GM19467 (cell line): ENCODE results near the gene DOCK10.

Source experiments
- ATAC-seq: cut with Tn5 transposase; IDR thresholded peaks from one replicate; pipeline ENCODE4 v1.9.1; 2021; ENCODE audit warnings: mild to moderate bottlenecking, moderate library complexity; ENCODE audit not compliant: unreplicated experiment

DOCK10 gene

DNA sequence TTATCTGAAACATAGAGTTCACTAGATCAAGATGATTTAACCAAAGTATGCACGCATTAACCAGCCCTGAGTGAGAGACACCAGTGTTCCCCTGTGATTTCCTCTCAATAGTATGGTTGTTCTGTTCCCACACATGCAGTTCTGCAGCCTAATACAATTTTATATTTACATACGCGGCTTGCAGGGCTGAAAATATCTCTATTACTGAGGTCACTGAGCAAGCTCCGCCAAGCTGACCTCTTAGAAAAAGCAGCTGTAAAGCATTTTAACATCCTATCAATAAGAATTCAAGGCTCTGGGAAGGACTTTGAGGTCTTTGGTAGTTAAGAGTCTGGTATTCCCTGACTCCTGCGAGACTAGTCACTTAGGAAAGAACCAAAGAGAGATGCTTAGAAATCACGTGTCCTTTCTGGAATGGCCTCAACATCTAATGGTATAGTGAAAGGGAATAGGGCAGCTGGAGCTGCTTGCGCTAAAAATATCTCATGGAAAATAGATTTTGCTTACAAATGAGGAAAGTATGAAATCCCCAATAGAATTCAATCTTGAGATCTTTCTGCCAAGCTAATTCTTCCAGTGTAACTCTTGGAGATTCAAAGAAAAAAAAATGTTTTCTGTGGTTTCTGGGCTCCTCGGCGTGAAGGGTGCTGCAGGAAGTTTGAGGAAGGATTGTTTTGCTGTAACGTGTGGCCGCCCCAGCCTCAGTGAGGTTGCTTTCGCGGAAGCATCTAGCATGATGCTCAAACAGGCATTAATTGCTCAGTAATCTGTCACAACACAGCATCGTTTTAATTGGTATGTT, 59.2 kb downstream of the DOCK10 start:
- no peak for ATAC-seq

DNA sequence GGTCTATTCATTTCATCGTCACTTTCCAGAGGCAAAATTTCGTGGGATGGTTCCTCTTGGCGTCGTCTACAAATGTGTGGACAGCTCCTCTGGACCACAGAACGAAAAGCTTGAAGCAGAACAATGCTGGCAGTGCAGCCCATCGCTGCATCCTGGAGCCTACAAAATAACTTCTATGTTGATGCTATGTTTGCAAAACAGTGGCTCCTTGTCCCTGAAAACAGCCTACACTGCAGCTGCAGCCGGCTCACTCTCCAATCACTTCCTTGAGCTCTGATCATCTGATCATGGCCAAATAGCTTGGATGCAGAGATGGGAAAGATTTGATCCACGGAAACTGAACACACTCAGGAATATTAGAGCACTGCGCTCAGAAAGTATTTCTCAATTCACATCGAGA, 60.0 kb downstream of the DOCK10 start:
- ATAC-seq = no peak

DNA sequence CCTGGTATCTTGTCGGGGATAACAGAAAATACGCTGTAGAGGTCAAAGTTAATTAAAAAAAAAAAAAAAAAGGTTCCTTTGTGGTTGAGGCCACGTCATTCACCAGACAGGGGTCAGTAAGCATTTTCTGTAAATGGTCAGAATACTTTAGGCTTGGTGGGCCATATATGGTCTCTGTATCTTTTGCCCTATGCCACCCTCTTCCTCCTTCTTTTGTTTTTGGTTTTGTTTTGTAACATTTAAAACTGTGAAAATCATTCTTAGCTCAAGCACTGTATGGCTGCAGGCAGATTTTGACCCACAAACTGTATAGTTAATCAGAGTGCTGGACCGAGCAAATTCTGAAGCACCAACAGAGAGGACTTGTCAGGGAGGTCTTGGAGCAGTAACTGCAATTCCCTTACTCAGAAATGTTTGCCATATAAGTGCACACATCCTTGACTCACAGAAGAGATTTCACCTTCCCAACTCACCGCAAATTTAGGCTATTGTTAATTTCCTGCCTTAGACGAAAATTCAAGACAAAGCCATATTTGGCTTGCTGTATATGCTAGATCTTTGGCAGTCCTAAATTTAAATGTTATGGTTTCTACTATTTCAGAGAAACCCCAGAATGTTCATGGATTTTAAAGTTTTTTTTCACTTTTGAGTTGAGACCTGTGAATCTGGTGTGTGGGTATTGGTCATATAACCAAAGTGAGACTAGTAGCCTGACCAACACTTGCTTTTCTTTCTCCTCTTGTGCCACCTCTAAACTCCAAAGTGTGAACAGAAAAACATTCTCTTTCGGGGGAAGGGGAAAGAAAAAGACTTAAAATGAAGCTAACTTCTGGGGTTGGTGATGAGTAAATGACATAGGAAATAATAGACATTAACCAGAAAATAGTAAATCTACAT, 65.4 kb downstream of the DOCK10 start:
- ATAC-seq = no peak

DNA sequence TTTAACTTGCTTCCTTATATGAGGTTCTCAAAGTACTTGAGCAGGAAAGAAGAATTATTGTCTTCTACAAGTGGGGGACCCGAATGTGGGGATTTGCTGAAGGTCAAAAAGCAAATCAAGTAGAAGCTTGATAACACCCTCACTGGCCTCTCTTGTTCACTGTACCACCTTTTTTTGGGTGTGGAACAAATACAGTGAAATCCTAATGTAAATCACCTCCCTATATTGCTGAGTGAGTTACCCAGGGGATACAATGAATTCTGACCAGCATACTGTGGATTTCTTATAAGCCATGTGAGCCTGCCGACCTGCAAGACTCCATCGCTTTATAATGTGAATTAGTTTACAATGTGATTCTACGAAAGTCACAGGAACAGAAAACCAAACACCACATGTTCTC, 66.5 kb downstream of the DOCK10 start:
- no peak for ATAC-seq

DNA sequence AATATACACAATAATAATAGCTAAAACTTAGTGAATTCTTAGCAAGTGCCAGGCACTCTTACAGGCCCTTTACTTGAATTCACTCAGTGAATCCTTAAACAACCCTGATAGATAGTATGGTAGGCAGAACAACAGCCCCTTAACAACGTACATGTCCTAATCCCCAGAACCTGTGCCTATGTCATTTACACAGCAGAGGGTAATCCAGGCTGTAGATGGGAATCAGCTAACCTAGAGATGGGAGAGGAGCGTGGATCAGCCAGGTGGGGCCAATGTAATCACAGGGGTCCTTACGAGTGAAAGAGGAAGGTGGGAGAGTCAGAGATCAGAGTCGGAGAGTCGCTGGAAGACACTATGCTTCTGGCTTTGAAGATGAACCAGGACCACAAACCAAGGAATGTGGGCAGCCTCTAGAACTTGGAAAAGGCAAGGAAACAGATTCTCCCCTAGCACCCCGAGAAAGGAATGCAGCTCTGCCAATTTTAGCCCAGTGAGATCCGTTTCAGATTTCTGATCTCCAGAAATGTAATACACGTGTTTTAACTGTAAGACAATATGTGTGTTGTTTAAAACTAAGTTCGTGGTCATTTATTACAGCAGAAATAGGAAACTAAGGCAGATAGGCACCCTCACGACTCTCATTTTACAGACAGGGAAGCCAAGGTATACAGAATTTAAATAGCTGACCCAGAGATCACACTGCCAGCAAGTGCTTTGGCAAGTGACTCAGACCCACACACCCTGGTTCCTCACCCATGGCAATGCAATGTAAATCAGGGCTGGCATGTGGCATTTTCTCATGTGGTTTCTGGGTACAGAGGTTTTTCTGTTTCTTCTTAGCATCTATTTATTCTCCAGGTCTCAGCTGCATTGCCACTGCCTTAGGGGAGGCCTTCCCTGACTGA, 68.9 kb downstream of the DOCK10 start:
- no peak for ATAC-seq

DNA sequence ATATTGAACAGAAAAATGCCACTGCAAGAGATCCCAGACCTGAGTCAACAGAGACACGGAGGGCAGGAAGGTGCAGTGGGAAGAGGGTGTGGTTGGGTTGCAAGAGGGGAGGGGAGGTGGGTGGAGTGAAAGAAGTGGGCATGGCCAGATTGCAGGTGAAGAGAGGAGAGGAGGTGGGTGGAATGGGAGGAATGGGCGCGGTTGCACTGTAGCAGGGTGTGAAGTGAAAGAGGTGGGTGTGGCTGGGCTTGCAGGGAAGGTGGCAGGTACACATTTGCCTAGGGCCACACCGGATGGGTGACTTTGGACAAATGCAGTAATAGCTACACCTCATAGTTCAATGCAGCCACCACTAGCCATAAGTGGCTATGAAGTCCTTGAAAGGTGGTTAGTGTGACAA, 71.1 kb downstream of the DOCK10 start:
- ATAC-seq = peak; percentile 53

DNA sequence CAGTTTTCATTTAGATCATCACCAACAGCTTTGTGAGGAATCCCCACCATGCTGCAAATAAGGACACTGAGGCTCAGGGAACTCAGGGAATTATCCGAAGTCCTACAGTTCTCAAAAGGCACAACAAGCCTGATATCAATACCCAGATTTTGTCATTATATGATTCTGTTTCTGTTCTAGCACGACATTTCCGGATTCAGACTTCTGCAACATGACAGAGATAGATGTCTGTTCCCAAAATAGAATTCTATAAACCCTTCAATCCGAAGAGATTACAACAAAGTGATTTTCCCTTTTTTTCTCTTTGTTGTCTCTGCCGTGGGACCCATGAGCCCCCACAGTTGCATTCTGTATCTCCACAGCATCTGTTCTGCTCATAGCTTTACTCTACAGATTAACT, 72.0 kb downstream of the DOCK10 start:
- ATAC-seq = no peak

DNA sequence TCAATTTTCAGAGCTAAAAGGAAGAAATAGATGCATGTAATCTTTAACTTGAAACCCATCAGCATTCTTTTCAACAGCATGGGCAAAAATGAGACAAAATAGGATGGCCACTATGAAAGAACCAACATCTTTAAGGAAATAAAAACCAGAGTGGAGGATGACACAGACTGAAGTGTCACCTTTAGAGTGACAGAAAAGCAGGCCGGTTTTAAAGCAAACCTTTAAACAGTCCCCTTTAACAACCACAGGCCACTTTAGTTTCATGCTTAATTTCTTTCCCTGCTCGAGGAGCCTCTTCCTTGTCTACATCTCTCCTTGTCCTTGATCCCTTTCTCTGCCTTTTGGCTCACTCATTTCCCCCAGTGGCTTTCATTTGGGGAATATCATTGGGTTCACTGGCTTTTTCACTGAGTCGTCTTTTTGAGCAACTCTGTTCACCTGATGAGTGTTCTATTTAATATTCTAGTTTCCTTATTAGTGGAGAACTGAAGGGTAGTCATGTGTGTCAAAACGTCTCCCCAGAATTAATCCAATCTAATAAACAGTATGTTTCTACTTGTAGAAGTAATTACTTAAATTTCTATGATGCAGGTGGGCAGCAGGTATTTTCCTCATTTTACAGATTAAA, 72.5 kb downstream of the DOCK10 start:
- no peak for ATAC-seq

DNA sequence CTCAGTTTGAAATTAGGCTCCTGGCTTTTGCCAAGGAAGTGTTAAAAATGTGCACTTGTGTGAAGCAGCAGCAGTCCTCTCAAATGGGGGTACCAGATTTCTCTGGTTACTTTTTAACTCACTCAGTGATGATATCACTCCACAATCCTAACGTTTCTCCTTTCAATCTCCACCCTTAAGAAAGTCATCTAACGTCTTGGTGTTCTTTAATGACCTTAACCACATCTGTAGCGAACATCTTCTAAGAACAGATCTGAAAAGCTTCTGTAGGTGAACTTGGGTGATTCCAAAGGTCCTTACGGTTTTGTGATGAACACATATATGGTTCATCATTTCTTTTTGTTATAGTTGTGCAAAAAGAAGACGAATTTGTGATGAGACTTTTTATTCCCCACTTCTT, 73.2 kb downstream of the DOCK10 start:
- no peak for ATAC-seq

DNA sequence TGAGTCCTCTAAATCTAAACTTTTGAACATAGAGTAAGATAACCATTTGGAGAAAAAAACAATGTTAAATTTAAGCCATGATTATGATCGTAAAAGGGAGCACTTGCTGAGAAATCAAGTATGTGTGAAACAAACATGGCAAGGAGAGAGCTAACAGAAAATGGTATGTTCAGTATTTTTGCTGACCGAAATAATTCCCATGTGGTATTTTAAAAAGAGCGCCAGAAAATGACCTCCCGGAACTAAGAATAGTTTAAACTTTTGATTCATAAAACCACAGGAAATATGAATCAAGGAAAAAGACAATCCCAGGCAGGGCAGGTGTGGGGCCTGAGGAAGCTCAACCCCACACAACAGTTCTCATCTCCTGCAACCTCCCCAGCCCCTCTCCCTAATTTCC, 74.2 kb downstream of the DOCK10 start:
- no peak for ATAC-seq

DNA sequence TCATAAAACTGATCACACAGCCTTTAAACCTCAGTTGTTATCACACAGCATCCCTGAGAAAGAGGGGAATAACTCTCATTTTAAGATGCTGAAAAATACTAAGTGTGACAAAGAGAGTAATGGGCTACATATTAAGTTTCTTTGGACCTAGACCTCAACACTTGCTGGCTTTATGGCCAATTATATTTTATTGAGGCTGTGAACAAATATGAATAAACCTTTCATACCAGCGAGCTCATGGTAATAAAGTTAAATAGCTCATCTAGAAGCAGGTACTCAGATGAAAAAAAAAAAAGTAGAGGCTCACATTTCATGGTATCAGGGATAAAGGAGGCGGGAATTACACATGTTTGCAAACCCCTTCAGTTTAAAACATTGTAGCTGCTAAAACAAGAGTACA, 75.7 kb downstream of the DOCK10 start:
- ATAC-seq = no peak

DNA sequence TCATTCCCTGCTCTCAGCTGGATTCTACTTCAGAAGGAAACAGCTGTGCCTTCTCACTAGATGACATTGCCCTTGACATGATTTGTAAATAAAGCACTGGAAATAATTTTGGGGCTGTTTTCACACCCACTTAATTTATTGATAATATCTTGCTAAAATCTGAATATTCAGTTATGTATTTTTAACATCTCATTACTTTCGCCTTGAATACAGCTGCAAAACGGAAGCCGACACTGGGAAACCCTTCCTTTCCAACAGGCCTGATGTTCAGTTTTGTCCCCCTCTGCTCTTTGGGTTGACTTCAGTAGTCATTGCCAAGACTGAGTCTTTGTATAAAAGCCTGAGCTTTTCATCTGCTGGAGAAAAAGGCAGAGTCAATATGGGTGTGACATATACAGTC, 82.7 kb downstream of the DOCK10 start:
- ATAC-seq = no peak

DNA sequence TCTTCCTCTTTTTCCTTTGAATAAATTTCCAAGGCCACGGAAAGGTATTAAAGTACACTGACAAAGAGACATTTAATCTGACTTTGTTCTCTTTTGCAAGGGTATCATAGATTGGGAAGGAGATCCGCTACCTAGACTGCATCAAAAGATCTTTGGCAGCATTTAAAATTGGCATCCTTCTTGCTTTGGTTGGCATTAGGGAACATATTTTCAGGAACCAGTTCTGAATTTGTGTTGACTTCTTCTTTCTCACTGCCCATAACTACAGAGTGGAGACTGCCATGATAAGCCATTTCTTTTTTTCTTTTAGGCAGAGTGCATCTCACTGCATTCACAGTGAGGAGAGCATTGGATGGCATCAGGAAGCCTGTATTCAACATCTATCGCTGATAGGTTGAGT, 83.4 kb downstream of the DOCK10 start:
- ATAC-seq = no peak

DNA sequence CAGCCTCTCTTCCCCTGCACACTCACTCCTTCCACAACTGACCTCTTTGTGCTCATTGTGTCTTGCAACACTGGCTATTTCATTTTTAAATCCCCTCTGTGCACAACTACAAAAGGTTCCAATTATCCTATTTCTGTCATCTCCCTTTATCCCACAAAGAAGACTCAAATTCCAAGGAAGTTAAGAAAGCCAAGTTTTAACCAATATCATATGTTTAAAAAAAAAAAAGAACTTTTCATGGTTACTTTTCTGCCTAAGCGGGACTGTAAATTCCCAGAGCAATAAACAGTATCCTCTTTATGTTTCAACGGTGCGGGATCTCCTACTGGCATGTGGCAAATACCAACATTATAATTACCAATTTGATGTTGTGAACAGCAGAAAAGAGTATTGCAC, 83.8 kb downstream of the DOCK10 start:
- ATAC-seq = no peak

DNA sequence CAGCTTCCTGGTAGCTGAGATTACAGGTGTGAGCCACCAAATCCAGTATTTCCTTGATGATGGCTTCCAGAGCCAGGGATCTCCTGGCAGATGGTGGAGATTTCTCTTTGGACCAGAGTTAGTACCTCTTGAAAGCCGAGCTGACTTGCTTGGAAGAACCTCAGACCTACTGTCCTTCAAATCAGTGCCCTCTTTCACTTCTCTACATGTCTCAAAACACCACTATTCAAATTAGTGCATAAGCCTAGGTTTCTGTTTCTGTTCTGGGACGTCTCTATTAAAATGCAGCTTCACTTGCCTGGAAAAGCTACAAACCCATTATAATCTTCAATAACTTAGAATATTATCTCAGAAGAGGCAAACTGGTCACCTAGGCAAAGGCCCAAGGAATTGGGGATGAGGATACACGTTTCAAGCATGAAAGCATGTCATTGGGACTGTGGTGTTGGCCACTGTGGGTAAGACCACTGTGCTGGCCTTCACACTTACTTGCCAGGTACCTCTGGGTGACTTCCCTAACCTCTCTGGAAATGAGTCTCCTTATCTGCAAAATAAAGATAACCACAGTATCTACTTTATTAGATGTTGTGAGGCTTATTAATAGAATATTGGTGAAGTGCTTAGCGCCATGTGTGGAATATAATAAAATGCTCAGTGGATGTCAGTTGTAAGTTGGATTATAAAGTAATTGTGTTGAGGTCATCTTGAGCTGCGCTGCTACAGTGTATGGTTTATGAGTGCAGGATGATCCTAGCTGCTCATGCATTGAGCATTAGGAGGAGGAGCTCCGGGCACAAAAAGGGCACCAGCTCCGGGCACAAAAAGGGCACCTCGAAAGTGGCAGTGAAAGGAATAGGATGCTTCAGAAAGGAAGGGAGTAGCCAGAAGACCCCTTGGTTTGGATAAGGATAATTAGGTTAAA, 84.5 kb downstream of the DOCK10 start:
- ATAC-seq = peak; percentile 87

DNA sequence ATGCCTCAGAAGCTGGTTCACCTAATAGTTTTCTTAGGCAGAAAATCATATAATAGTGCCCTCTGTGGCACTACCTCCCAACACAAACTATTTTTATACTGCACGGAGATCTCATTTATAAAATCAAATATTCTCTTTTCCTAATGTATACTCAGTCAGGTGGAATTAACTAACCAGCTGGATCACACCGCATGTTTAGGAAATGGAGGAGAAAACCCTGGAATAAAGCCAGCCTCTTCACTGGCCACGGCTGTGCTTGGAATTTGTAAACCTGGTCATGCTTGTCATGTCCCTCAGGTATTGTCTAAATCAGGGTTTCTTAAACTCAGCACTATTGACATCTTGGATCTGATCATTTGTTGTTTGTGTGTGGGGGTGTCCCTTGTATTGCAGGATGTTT, 85.6 kb downstream of the DOCK10 start:
- no peak for ATAC-seq

DNA sequence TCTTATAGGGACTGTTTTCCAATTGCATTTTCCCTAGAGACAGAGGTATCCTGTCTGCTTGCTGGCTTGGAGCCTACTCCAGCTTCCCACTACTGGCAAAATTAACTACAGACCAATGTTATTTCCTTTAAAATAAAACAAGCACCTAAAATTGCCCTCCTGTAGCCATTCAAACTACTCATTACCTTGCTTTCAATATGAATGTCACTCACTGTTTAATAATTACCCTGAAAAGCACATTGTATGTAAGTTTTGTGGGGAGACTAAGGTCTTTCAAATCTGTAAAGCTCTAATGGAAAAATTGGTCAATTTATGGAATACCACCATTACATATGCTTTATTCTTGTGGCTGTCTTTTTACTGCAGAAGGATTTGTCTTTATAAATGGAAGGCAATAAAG, 87.3 kb downstream of the DOCK10 start:
- ATAC-seq = no peak

DNA sequence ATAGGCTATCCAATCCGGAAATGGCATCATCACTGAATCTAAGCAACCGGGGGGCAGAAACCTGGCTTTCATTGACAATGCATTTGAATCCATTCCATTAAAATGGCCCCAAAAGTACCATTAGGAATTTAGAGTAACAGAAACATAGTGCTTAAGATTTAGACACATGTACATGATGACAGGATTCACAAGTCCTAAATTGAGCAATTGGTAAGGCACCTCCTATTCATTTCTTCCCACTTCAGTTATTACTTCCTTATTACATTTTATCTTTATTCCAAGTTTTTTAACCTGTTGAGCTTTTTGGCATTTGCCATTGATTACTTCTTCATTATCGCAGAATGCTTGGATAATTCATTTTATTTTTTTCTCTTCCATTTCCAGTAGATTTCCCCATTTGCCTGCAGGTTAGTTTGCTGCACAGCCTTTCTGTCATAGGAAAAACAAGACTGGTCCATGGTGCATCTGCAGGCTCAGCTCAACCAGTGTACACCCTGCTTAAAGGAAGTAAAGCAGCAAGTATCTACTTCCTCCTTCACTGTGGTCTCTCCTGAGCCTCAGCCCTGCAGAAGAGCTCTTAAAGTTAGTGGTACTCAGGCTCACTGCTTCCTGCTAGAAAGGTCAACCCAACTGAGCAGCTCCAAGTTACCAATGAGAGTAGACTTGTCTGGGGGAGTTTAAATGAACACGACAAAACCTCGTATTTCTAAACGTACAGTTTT, 89.2 kb downstream of the DOCK10 start:
- peak; percentile 61 for ATAC-seq
